K562 treated with DMSO at 1 percent for 48 hours (cell line): ENCODE measurements around the gene LRRC45. TPM values are rescaled to one million over a fixed set of nuclear protein-coding genes. Genes with fewer than 3 reads are reported as not detected.

Experiments used
- total RNA-seq: library from RNA; unstranded; fragments of 300-600 nt; gene quantifications from 2 replicates; pipeline ENCODE4 v1.2.3, GENCODE V29; 2022; ENCODE audit warnings: low replicate concordance; ENCODE audit errors: extremely low read depth

LRRC45 gene
- not detected in 2 replicates for total RNA-seq

DNA sequence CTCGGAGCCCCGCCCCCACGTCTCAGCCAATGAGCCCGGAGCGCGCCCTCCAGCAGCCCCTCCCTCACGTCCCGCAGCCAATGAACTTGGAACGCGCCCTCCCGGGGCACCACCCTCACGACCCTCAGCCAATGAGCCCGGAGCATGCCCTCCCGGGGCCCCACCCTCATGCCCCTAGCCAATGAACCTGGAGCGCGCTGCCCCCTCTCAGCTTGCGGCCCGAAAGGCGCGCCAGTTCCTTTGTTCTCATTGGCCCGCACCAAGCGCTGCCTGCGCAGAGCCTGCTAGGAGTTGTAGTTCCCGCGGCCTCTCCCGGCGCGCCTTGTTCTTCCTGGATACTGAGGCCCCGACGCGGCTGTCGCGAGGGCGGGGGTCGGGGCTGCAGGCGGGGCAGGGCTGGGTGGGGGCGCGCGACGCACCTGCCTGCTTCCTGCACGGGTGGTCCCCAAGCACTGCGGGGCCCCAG lies at the start of gene LRRC45:
LRRC45 (plus strand) TSS at position 325 of the 466 bp plus-strand sequence. CDS start 339 bp downstream, outside the sequence.

DNA sequence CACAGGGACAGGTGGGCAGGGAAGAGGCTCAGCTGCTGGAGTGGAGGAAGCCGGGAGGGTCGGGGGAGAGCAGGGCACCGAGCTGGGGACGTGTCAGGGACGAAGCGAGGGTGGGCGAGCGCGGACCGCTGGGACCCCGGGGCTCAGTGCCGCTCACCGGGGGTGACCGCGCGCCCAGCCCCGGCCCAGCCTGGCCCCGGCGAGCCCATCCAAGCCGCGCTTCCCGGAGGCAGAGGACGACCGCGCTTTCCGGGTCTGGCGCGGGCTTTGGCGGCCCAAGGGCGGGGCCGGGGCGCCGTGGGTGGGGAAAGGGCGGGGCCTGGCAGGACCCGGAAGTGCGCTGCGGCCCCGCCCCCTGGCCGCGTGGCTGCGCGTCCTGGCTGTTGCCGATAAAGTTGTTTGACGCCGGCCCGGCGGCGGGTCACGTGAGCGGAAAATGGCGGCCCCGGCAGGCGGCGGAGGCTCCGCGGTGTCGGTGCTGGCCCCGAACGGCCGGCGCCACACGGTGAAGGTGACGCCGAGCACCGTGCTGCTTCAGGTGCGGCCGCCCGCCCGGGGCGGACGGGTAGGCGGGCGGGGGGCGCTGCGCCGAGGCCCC lies 45.8 kb upstream of the LRRC45 start, which contains the start of gene ASPSCR1:
ASPSCR1 (plus strand) TSS at position 419 of the 598 bp plus-strand sequence; CDS start at position 437, 18 bp downstream.

DNA sequence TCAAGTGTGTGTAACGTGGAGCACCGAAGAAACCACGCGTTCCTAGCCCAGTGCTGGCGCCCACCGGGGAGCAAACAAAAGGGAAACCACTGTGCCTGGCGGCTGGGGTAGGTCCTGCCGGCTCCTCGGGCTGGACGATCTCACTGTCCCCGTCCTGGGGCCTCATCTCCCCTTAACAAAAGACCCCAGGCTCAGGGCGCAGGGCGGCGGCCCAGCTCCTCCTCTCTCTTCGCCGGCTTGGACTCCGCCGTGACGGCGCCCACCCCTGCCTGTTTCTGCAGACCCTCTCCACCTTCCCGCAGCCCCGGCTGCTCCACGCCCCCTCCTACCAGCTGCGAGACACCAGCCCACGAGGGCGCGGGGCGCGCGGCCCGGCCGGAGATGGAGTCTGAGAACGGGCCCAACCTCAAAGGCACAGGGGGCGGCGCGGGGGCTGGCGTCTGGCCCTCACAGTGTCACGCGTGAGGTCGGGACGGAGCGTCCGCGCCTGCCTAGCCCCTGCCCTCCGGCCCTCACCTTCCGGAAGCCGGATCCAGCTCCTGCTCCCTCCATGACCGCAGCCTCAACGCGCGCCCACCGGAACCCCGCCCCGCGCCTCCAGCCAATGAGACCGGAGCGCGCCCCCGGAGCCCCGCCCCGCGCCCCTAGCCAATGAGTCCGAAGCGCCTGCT lies 660 bp upstream of the LRRC45 start, which contains the start of gene CENPX:
CENPX (minus strand) TSS at position 569 of the 671 bp plus-strand sequence; CDS start at position 552, 17 bp downstream.

DNA sequence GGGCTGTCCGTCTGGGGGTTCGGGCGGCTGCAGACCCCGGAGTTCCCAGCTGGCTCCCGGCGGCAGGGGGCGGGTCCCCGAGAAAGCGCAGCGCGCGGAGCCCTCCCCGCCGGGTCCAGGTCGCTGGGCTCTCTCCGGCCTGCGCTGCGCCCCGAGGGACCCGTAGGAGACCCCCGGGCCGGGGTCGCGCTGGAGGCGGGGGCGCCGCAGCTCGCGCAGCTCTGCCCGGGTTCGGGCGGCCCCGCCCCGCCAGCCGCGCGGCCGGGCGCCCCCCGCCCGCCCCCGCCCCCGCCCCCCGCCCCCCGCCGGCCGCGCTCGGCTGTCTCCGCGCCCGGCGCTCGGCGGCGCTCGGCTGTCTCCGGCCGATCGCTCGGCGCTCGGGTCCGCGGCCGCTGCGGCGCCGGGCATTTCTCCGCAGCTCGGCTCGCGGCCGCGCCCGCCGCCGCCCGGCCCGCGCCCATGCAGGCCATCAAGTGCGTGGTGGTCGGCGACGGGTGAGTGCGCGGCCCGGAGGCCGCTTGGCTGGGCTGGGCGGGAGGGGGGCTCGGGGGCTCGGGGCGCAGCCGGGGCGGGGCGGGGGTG lies 8.3 kb downstream of the LRRC45 start, which contains the start of gene RAC3:
RAC3 (plus strand) TSS at position 376 of the 582 bp plus-strand sequence; CDS start at position 460, 84 bp downstream.

DNA sequence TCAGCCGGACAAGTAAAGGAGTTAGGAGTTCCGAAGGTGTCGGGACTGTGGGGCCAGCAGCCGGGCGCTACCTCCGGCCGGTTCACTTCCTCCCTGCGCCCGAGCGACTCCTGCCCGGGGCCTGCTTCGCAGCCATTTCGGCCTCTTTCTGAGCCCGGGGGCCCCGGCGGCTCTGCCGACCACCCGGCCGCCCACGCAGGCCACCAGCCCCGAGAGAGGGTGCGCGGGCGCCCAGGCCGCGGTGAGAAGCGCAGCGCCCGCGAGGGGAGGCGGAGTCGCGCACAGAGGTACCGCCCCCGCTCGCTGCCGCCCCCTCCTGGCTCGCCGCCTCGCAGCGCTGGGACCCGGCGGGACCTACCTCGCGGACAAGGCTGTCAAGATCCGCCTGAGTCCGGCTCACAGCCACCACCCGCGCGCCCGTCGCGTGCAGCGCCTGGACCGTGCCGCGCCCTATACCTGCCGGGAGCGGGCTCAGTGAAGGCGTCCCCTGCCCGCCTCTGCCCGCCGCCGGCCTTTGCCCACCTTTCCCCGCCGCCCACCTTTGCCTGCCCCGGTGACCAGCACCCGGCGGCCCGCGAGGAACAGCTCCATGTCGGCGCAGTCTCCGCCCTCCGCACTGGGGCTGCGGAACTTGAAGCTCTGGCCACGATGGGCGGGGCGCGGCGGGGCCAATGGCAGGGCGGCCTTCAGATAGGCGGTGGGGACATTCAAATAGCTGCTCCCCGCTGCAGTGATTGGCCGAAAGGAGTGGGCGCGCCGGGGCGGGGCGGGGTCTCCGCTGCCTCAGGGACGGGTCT lies 14.2 kb downstream of the LRRC45 start, which contains the start of gene DCXR:
DCXR (minus strand) TSS at position 606 of the 797 bp plus-strand sequence; CDS start at position 591, 15 bp downstream.

DNA sequence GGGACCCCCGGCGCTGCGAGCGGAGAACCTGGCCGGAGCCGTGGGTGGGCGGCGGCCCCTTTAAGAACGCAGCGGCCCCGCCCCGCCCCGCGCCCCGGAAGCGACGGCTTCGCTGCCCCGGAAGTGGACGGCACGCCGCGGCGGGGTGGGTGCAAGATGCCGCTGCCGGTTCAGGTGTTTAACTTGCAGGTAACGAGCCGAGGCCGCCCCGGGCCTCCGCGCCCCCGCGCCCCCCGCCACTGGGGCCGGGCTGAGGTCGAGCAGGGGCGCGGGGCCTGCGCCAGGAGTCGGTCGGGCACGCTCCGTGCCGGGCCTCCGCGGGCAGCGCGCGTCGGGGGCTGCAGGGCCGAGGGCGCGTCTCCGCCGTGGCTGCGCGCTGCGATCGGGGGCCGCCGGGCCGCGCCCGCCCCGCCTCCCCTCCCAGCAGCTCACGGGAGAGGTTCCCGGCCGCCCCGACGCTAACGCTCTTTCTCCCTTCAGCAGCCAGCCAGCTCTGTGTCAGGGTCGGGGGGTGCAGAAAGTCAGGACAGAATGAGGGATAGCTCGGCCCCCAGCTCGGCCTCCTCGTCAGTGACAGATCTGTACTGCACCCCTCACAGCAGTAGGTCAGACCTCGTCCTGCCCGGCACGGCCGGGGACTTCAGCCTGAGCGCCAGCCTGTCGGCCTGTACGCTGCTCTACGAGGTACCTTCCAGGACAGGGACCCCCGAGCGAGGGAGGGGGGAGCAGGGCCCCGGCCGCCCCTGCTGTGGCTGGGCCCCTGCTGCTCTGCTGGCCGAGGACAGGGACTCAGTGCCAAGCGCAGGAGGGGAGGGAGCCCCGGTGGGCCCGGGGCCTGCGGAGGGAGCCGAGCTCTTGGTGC lies 28.9 kb downstream of the LRRC45 start, which contains the start of the genes GPS1 and RFNG:
GPS1 (plus strand) TSS at position 123 of the 862 bp plus-strand sequence; CDS start at position 157, 34 bp downstream.
RFNG (minus strand) TSS at position 36 of the 862 bp plus-strand sequence. CDS start 45 bp downstream, outside the sequence.

DNA sequence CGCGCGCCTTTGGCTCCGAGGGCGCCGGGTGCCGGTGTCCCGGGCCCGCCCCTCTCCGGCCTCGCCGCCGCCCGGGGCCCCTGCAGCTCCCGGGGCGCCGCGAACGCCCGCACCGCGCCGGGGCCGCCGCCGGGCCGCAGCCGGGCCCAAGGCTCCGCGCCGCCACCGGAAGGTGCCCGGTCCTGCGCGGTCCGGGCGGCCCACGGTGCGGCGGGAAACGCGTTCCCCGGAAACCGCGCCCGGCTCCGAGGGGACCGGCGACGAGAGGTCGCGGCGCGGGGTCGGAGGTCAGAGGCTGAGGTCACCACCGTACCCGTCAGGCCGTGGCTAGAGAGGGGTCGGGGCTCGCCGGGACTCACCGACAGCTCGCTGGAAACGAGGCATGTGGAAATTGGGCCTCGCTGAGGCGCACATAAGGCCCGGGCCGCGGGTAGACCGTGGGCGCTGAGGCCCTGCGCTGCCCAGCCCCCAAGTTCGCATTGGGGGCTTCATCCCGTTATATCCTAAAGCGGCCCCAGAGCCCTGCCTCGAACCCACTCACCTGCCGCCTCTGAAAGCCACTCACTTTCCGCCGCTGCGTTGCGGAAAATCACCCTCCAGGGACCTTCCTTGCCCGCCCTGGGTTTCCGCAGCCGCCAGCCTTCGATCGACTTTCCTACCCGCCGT lies 42.7 kb downstream of the LRRC45 start, which contains the start of gene DUS1L:
DUS1L (minus strand) TSS at position 167 of the 666 bp plus-strand sequence. CDS start 745 bp downstream, outside the sequence.

Other genes with a start within 250 kb of the LRRC45 start
- gene GCGR, start 219.2 kb upstream of the LRRC45 start, total RNA-seq, result not detected in 2 replicates
- not detected in 2 replicates for gene MCRIP1, start 190.0 kb upstream of the LRRC45 start, total RNA-seq
- gene PPP1R27, start 188.3 kb upstream of the LRRC45 start, total RNA-seq, result not detected in 2 replicates
- gene P4HB, start 162.8 kb upstream of the LRRC45 start, total RNA-seq, result 1,566 TPM in 1 of 2 replicates, not detected in the other
- gene ARHGDIA, start 152.0 kb upstream of the LRRC45 start, total RNA-seq, result 847 TPM in 1 of 2 replicates, not detected in the other
- not detected in 2 replicates for gene ALYREF, start 131.7 kb upstream of the LRRC45 start, total RNA-seq
- 1,946 TPM in 1 of 2 replicates, not detected in the other for gene ANAPC11, start 131.6 kb upstream of the LRRC45 start, total RNA-seq
- gene NPB, start 121.1 kb upstream of the LRRC45 start, total RNA-seq, result not detected in 2 replicates
- gene PCYT2, start 111.9 kb upstream of the LRRC45 start, total RNA-seq, result not detected in 2 replicates
- not detected in 2 replicates for gene SIRT7, start 105.1 kb upstream of the LRRC45 start, total RNA-seq
- not detected in 2 replicates for gene MAFG, start 95.6 kb upstream of the LRRC45 start, total RNA-seq
- gene PYCR1, start 86.0 kb upstream of the LRRC45 start, total RNA-seq, result not detected in 2 replicates
- not detected in 2 replicates for gene MYADML2, start 76.1 kb upstream of the LRRC45 start, total RNA-seq
- not detected in 2 replicates for gene NOTUM, start 62.1 kb upstream of the LRRC45 start, total RNA-seq
- not detected in 2 replicates for gene ASPSCR1, start 45.7 kb upstream of the LRRC45 start, total RNA-seq
- gene CENPX, start 427 bp upstream of the LRRC45 start, total RNA-seq, result not detected in 2 replicates
- gene RAC3, start 8.4 kb downstream of the LRRC45 start, total RNA-seq, result not detected in 2 replicates
- gene DCXR, start 14.4 kb downstream of the LRRC45 start, total RNA-seq, result not detected in 2 replicates
- not detected in 2 replicates for gene RFNG, start 28.5 kb downstream of the LRRC45 start, total RNA-seq
- gene GPS1, start 28.6 kb downstream of the LRRC45 start, total RNA-seq, result 331 TPM in 1 of 2 replicates, not detected in the other
- not detected in 2 replicates for gene DUS1L, start 42.5 kb downstream of the LRRC45 start, total RNA-seq
- 80.4 TPM in 1 of 2 replicates, not detected in the other for gene FASN, start 74.9 kb downstream of the LRRC45 start, total RNA-seq
- gene CCDC57, start 189.5 kb downstream of the LRRC45 start, total RNA-seq, result not detected in 2 replicates
- gene SLC16A3, start 205.7 kb downstream of the LRRC45 start, total RNA-seq, result not detected in 2 replicates